Ascending aorta (tissue), 2 donors: Measurements from ENCODE around the gene BTG2. TPM values are rescaled to one million over a fixed set of nuclear protein-coding genes. Genes with fewer than 3 reads are reported as not detected.

Source experiments
- DNase-seq, 2 donors: peaks; one replicate each; pipeline ENCODE4 v3.0.0-alpha.2; 2019; ENCODE audit warnings: low spot score in 2 of 2
- H3K27ac ChIP-seq, 2 donors: fragments of 200-600 bp; sonication (generic); one replicate each; pipeline ENCODE4 v1.5.1; 2016 to 2017; ENCODE audit warnings: mild to moderate bottlenecking in 1 of 2
- H3K27me3 ChIP-seq: fragments of 200-600 bp; sonication (generic); one replicate; pipeline ENCODE4 v1.5.1; 2017
- H3K36me3 ChIP-seq, 2 donors: fragments of 200-600 bp; sonication (generic); one replicate each; pipeline ENCODE4 v1.5.1; 2016
- H3K4me1 ChIP-seq, 2 donors: fragments of 200-600 bp; sonication (generic); one replicate each; pipeline ENCODE4 v1.5.1; 2016 to 2017; ENCODE audit warnings: mild to moderate bottlenecking in 1 of 2
- H3K4me3 ChIP-seq, 2 donors: fragments of 200-600 bp; sonication (generic); one replicate each; pipeline ENCODE4 v1.5.1; 2016 to 2017; ENCODE audit warnings: mild to moderate bottlenecking in 1 of 2
- H3K9me3 ChIP-seq, 2 donors: fragments of 200-600 bp; sonication (generic); one replicate each; pipeline ENCODE4 v1.5.1; 2016
- CTCF ChIP-seq, 3 experiments: fragments of 200-600 bp in 2 of 3; fragments of 450-650 bp in 1 of 3; sonication (generic) in 2 of 3; IDR thresholded peaks; one replicate each; pipeline ENCODE4 v1.5.1; 2016 to 2019; ENCODE audit warnings: antibody characterized with exemption in 3 of 3, mild to moderate bottlenecking in 1 of 3, moderate library complexity in 1 of 3
- intact Hi-C: fragments of 100-400 bp; cut with DNase I; formaldehyde crosslinking; loops from one replicate; pipeline ENCODE4 v1.15.1; 2023
- total RNA-seq: library from RNA; depleted of rRNA; stranded (reverse); fragments of >200 nt; gene quantifications from one replicate; pipeline ENCODE4 v1.1.0, GENCODE V29; 2016

Gene BTG2
- total RNA-seq, 1 donor from 2014 or later = 219 TPM

GRCh38 chr1:203274603-203275381, 30.5 kb upstream of the BTG2 start:
- no peaks in the 10 kb centered on the region for H3K9me3 ChIP-seq
- H3K4me1 ChIP-seq = peaks cover 29 to 47% of the 10 kb centered on the region in 2 donors
- H3K36me3 ChIP-seq = no peaks in the 10 kb centered on the region
- intact Hi-C loops = loop anchor here (2.0 to 5.0 kb wide), 5 partner anchors 132 to 423 kb away; no protein-coding TSS in a partner anchor
- peak overlapping the region in 1 of 2 donors; percentile 42 for H3K4me3 ChIP-seq
- DNase-seq = peak; percentile 65 to 94
- H3K27me3 ChIP-seq = no peaks in the 10 kb centered on the region
- H3K27ac ChIP-seq = peak overlapping the region; percentile 91 to 97
- no peak for TF ChIP-seq CTCF (IDR thresholded peaks at IDR 0.05)

DNA sequence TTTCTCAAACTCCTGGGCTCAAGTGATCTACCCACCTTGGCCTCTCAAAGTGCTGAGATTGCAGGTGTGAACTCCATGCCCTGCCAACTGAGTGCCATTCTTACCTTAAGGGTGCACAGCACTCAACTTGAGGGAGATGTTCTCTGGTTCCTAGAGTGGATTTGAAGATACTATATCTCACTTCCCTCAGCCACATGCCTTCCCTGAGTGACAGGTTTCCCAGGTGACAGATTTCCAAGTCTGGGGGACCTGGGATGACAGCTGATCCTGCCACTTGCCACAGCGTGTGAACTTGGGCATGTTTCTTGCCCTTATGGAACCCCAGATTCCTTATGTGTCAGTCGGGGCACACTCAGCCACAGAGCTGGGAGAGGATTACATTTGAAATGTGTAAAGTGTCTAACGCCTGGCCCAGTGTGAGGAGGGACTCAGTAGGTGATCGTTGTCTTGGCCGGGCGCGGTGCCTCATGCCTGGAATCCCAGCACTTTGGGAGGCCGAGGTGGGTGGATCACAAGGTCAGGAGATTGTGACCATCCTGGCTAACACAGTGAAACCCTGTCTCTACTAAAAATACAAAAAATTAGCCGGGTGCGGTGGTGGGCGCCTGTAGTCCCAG, 29.6 kb upstream of the BTG2 start:
- intact Hi-C loops = loop anchor here (2.0 kb wide), 2 partner anchors 131 to 211 kb away; no protein-coding TSS in a partner anchor
- Histone ChIP-seq H3K27ac (peak overlapping the region; percentile 91 to 97), H3K27me3 (no peaks in the 10 kb centered on the region), H3K4me1 (peaks cover 29 to 47% of the 10 kb centered on the region in 2 donors), H3K36me3 (no peaks in the 10 kb centered on the region), H3K4me3 (no peak overlapping the region), H3K9me3 (no peaks in the 10 kb centered on the region)
- no peak for DNase-seq
- no peak for TF ChIP-seq CTCF (IDR thresholded peaks at IDR 0.05)

- DNase-seq = no peak
- no peaks in the 10 kb centered on the region for H3K9me3 ChIP-seq
- TF ChIP-seq CTCF (IDR thresholded peaks at IDR 0.05) = no peak
- no peaks in the 10 kb centered on the region for H3K27me3 ChIP-seq
- intact Hi-C loops = no loop called here
- H3K27ac ChIP-seq = peak overlapping the region; percentile 88 to 91
- H3K36me3 ChIP-seq = no peaks in the 10 kb centered on the region
- no peak overlapping the region for H3K4me3 ChIP-seq
- peaks cover 29 to 47% of the 10 kb centered on the region in 2 donors for H3K4me1 ChIP-seq
Measured at GRCh38 chr1:203276408-203276807, 28.9 kb upstream of the BTG2 start.

DNA sequence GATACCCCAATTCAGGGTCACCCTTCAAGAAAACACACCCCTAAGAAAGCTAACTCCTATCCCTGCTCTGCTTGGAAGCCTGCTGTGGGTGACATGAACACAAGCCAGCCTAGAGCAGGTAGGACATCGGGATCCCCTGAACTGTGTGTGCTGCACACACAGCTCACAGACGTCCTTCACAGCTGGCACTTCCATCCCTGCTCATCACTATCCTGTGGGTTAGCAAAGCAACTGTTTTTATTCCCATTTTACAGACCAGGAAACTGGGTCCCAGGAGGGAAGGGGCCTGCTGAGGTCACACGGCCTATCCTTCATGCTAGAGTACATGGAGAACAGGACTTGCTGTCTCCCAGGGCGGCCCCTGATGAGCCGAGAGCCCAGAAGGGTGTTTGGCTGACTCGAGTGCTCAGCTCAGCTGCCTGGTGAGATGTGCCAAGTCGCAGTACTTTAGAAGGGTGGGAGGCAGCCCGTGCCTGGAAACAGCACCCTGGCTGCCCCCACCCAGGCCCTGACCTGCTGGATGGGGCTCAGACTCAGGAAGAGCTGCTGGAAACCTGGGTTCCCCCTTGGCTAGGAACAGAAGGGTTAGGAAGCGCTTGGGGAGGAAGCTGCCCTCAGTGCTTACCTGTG, 28.3 kb upstream of the BTG2 start:
- H3K9me3 ChIP-seq = no peaks in the 10 kb centered on the region
- H3K4me1 ChIP-seq = peaks cover 29 to 47% of the 10 kb centered on the region in 2 donors
- no peak for TF ChIP-seq CTCF (IDR thresholded peaks at IDR 0.05)
- no peaks in the 10 kb centered on the region for H3K27me3 ChIP-seq
- intact Hi-C loops = no loop called here
- H3K4me3 ChIP-seq = no peak overlapping the region
- DNase-seq = no peak
- H3K27ac ChIP-seq = peak overlapping the region; percentile 88 to 91
- H3K36me3 ChIP-seq = no peaks in the 10 kb centered on the region

DNA sequence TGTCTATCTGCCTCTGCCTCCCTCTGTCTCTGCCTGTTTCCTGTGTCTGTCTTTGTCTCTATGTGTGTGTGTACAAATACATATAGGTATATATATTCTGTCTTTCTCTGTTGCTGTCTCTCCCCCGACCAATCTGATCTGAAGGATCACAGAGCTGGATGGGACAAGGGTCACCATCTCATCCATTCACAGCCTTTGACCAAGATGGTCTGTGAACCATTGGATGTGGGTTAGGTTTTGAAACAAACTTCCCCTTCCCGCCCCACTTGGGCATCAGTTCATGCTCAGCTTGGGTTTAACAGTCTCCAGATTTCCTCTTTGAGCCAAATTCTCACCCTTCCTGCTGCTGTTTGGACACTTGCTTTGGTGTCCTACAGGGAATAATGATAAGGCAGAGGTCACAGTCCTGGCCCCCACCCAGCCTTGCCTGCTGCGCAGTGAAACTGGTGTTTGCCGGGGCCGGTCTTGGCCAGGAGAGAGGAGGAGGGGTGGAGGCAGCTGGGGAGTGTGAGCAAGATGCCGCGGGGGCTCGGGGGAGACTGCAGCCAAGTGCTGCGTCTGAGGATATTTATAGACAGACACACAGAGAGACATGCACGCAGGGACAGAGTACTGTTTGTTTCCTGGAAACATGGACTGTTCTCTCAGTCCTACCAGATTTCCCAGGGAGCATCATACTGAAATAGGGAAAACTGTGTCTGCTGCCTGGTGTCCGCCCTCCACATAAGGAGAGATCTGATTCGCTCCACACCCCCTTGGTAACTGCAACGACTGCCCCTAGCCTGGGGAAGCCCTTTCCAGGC, 27.0 kb upstream of the BTG2 start:
- Histone ChIP-seq H3K4me3 (peak overlapping the region in 1 of 2 donors; percentile 38), H3K36me3 (no peaks in the 10 kb centered on the region), H3K27me3 (no peaks in the 10 kb centered on the region), H3K9me3 (no peaks in the 10 kb centered on the region), H3K4me1 (peaks cover 29 to 43% of the 10 kb centered on the region in 2 donors), H3K27ac (peak overlapping the region; percentile 88 to 91)
- intact Hi-C loops = loop anchor here (1.0 kb wide), 2 partner anchors 12 to 27 kb away; partner anchors contain the start of gene BTG2
- DNase-seq = peak; percentile 80 to 98
- no peak for TF ChIP-seq CTCF (IDR thresholded peaks at IDR 0.05)
